WERI-Rb-1 (cell line): Measurements from ENCODE around the gene CADM1.

Experiments used
- DNase-seq: peaks from one replicate; pipeline ENCODE4 v3.0.0-alpha.2; 2020
- H3K27ac ChIP-seq: fragments of 250-450 bp; sonication (Bioruptor Pico); 2 replicates; pipeline ENCODE4 v1.5.1; 2020; ENCODE audit warnings: mild to moderate bottlenecking, moderate library complexity
- H3K27me3 ChIP-seq: fragments of 250-450 bp; sonication (Bioruptor Pico); 2 replicates; pipeline ENCODE4 v1.5.1; 2021; ENCODE audit warnings: mild to moderate bottlenecking, low read depth, moderate library complexity; ENCODE audit not compliant: insufficient read depth, severe bottlenecking
- H3K36me3 ChIP-seq: fragments of 250-450 bp; sonication (Bioruptor Pico); 2 replicates; pipeline ENCODE4 v1.5.1; 2020; ENCODE audit warnings: mild to moderate bottlenecking, moderate library complexity
- H3K4me3 ChIP-seq: 2 replicates; pipeline ENCODE4 v1.5.1; 2011; ENCODE audit warnings: low read depth, mild to moderate bottlenecking, control low read depth, low read length
- H3K9me3 ChIP-seq: fragments of 250-450 bp; sonication (Bioruptor Pico); 2 replicates; pipeline ENCODE4 v1.5.1; 2021; ENCODE audit warnings: mild to moderate bottlenecking, moderate library complexity; ENCODE audit not compliant: severe bottlenecking
- CTCF ChIP-seq: IDR thresholded peaks from 2 replicates; pipeline ENCODE4 v1.5.1; 2011; ENCODE audit warnings: low read depth, mild to moderate bottlenecking, control low read depth, inconsistent platforms, low read length

CADM1 gene

GRCh38 chr11:115267238-115267781, 236.9 kb downstream of the CADM1 start:
- H3K4me3 ChIP-seq = no peak overlapping the region

GRCh38 chr11:115266066-115266639, 238.1 kb downstream of the CADM1 start:
- H3K36me3 ChIP-seq = no peaks in the 10 kb centered on the region
- no peaks in the 10 kb centered on the region for H3K9me3 ChIP-seq
- no peaks in the 10 kb centered on the region for H3K27me3 ChIP-seq
- no peak overlapping the region for H3K27ac ChIP-seq
- no peak for DNase-seq
- TF ChIP-seq CTCF = no peak
- no peak overlapping the region for H3K4me3 ChIP-seq

More at GRCh38 chr11:115267238-115267781, 236.9 kb downstream of the CADM1 start:
- no peaks in the 10 kb centered on the region for H3K9me3 ChIP-seq
- H3K27ac ChIP-seq = no peak overlapping the region
- no peaks in the 10 kb centered on the region for H3K27me3 ChIP-seq
- DNase-seq = no peak
- H3K36me3 ChIP-seq = no peaks in the 10 kb centered on the region
- no peak for TF ChIP-seq CTCF

- Histone ChIP-seq H3K4me3 (no peak overlapping the region), H3K9me3 (no peaks in the 10 kb centered on the region), H3K27ac (peak overlapping the region; percentile 54), H3K36me3 (no peaks in the 10 kb centered on the region), H3K27me3 (no peaks in the 10 kb centered on the region)
- no peak for TF ChIP-seq CTCF
- no peak for DNase-seq
Observed at GRCh38 chr11:115263799-115264656, 240.2 kb downstream of the CADM1 start.

GRCh38 chr11:115258216-115258615, 246.0 kb downstream of the CADM1 start:
- no peak for DNase-seq
- no peak for TF ChIP-seq CTCF
- H3K36me3 ChIP-seq = no peaks in the 10 kb centered on the region
- H3K27me3 ChIP-seq = no peaks in the 10 kb centered on the region
- no peak overlapping the region for H3K27ac ChIP-seq
- H3K9me3 ChIP-seq = no peaks in the 10 kb centered on the region
- H3K4me3 ChIP-seq = no peak overlapping the region

- Histone ChIP-seq H3K36me3 (no peaks in the 10 kb centered on the region), H3K9me3 (no peaks in the 10 kb centered on the region), H3K27me3 (no peaks in the 10 kb centered on the region), H3K27ac (no peak overlapping the region), H3K4me3 (no peak overlapping the region)
- TF ChIP-seq CTCF = no peak
- no peak for DNase-seq
Observed at GRCh38 chr11:115257678-115258077, 246.5 kb downstream of the CADM1 start.
